ENCODE results near the gene PPIL1. TPM values are rescaled to one million over a fixed set of nuclear protein-coding genes. Genes with fewer than 3 reads are reported as not detected.

The PPIL1 gene
- 12.8 and 17.5 TPM in 2 replicates for total RNA-seq
- 30.6 and 37.6 TPM in 2 replicates for polyA plus RNA-seq
- 21.8 and 31.9 TPM in 2 replicates for polyA plus RNA-seq (2012)
- polyA minus RNA-seq (ENCODE audit: low replicate concordance), result 5.4 and 21.2 TPM in 2 replicates

DNA sequence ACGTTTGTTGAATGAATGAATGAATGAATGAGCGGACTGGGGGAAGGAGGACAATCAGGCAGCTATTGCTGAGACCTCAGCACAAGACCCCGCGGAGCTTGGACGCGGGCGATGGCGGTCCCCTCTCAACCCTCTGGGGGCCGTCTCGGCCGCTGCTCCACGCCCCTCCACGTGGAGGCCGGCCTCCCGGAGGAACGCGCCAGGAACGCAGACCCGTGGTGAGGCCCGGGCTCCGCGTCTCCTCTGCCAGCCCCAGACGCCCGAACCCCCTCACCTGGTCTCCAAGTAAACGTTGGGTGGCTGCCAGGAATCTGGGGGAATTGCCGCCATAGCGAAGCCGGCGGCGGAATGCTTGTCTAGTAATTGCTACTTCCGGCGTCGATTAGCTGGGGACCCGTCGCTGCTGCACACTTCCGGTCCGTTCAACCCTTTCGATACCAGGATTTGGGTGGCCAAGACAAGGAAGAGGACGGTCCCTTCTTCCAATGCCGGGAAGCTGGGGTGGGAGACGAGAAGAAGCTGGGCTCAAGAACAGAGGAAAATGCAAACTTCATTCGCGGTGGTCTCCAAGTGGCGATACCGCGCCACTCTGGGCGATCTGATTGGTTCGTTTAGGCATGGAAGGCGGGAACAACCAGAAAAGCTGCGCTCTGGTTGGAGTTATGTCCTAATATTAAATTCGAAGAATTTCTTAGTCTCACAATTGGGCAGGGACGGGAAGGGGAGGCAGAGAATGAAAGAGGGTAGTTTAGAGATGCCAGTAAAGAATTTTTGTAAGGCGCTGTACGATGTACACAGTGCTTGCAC, at the start of gene PPIL1:
Gene PPIL1, minus strand, starts transcription at position 361 of the 807 bp plus-strand sequence. Its CDS starts 31 bp downstream, at position 330.
- Histone ChIP-seq H3K79me2 (ENCODE audit: control insufficient read depth, insufficient read depth, low read length) (peaks cover 14% of the 10 kb centered on the region), H3K27ac (ENCODE audit: insufficient read depth, low read length) (peak within 1 kb of the TSS; percentile 98), H3K9ac (ENCODE audit: insufficient read depth, low read length) (peak within 1 kb of the TSS; percentile 97), H3K4me3 (replicated peaks in 1 of 4; ENCODE audit: control extremely low read depth in 1 of 4, insufficient read depth in 1 of 4, low read depth in 3 of 4, low read length in 4 of 4) (peak within 1 kb of the TSS; percentile 79 to 96 (median 94)), H3K4me2 (ENCODE audit: extremely low read depth, insufficient read depth, low read length) (peak within 1 kb of the TSS; percentile 97), H4K20me1 (ENCODE audit: control insufficient read depth, extremely low read depth, insufficient read depth, low read length) (no peaks in the 10 kb centered on the region), H3K27me3 (ENCODE audit: control insufficient read depth, insufficient read depth, low read length) (no peaks in the 10 kb centered on the region), H3K9me3 (ENCODE audit: control insufficient read depth, insufficient read depth, low read depth, low read length) (no peaks in the 10 kb centered on the region), H3K4me1 (ENCODE audit: control insufficient read depth, extremely low read depth, insufficient read depth, low read length) (peaks cover 3% of the 10 kb centered on the region), H3K36me3 (ENCODE audit: control insufficient read depth, insufficient read depth, low read length) (no peaks in the 10 kb centered on the region), H2AFZ (ENCODE audit: low read length) (peak within 1 kb of the TSS; percentile 100)
- TF ChIP-seq EZH2 (IDR thresholded peaks at IDR 0.05; ENCODE audit: low read length, missing control alignments), result no peak
- TF ChIP-seq, protein P1, sequence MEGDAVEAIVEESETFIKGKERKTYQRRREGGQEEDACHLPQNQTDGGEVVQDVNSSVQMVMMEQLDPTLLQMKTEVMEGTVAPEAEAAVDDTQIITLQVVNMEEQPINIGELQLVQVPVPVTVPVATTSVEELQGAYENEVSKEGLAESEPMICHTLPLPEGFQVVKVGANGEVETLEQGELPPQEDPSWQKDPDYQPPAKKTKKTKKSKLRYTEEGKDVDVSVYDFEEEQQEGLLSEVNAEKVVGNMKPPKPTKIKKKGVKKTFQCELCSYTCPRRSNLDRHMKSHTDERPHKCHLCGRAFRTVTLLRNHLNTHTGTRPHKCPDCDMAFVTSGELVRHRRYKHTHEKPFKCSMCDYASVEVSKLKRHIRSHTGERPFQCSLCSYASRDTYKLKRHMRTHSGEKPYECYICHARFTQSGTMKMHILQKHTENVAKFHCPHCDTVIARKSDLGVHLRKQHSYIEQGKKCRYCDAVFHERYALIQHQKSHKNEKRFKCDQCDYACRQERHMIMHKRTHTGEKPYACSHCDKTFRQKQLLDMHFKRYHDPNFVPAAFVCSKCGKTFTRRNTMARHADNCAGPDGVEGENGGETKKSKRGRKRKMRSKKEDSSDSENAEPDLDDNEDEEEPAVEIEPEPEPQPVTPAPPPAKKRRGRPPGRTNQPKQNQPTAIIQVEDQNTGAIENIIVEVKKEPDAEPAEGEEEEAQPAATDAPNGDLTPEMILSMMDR (conservative IDR thresholded peaks at IDR 0.05 in 1 of 2, IDR thresholded peaks at IDR 0.05 in 1 of 2; ENCODE audit: low read depth in 1 of 2, low read length in 2 of 2), result no peak
- DNase-seq (ENCODE audit: low read depth in 2 of 2), result peak; percentile 87 to 94

DNA sequence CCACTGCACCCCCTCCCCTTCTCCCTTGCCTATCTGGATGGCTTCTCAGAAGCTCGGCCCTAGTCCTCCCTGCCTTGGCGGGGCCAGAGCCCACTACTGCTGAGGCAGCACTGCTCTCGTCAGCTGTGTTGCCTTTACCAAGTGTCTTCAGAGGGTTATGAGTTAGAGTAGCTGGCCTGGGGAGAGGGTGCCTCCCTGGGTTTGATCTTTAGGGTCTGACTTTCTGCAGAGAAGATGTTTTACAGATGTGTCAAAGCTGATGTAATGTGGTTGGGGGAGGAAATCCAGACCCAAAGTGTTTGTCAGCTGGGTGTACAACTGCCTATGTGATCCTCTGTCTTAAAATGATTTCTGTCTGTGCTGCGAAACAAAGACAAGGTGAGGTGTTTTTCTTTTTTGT, 49.5 kb upstream of the PPIL1 start:
- H3K27ac ChIP-seq (ENCODE audit: insufficient read depth, low read length), result no peak overlapping the region
- H3K36me3 ChIP-seq (ENCODE audit: control insufficient read depth, insufficient read depth, low read length), result peaks cover 13% of the 10 kb centered on the region
- no peak overlapping the region for H3K4me2 ChIP-seq (ENCODE audit: extremely low read depth, insufficient read depth, low read length)
- H3K4me1 ChIP-seq (ENCODE audit: control insufficient read depth, extremely low read depth, insufficient read depth, low read length), result peaks cover 18% of the 10 kb centered on the region
- no peaks in the 10 kb centered on the region for H3K9me3 ChIP-seq (ENCODE audit: control insufficient read depth, insufficient read depth, low read depth, low read length)
- no peaks in the 10 kb centered on the region for H3K27me3 ChIP-seq (ENCODE audit: control insufficient read depth, insufficient read depth, low read length)
- no peak overlapping the region for H3K9ac ChIP-seq (ENCODE audit: insufficient read depth, low read length)
- peak in 1 of 2 donors; percentile 28 for DNase-seq (ENCODE audit: low read depth in 2 of 2)
- no peak for TF ChIP-seq EZH2 (IDR thresholded peaks at IDR 0.05; ENCODE audit: low read length, missing control alignments)
- TF ChIP-seq, protein P1 (conservative IDR thresholded peaks at IDR 0.05 in 1 of 2, IDR thresholded peaks at IDR 0.05 in 1 of 2; ENCODE audit: low read depth in 1 of 2, low read length in 2 of 2), result no peak
- H3K79me2 ChIP-seq (ENCODE audit: control insufficient read depth, insufficient read depth, low read length), result no peaks in the 10 kb centered on the region
- no peaks in the 10 kb centered on the region for H4K20me1 ChIP-seq (ENCODE audit: control insufficient read depth, extremely low read depth, insufficient read depth, low read length)
- H3K4me3 ChIP-seq (replicated peaks in 1 of 4; ENCODE audit: control extremely low read depth in 1 of 4, insufficient read depth in 1 of 4, low read depth in 3 of 4, low read length in 4 of 4), result no peak overlapping the region
- no peak overlapping the region for H2AFZ ChIP-seq (ENCODE audit: low read length)

DNA sequence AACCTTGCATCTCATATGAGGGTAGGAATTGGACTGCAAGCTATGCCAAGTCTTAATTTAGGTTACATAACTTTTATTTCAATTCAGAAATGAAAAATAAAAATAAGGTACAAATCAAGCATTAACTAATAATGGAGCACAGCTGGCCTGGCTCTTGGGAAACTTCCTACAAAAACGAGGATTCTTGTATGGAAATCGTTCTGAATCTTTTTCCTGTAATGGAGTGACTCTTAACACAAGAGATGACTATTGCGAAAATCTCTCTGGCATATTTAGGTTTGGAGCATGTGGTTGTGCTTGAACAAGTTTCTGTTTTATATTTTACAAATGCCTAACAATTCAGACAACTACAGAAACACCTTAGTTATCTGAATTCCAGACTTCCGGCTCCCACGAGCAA, 45.9 kb upstream of the PPIL1 start:
- peaks cover 18% of the 10 kb centered on the region for H3K4me1 ChIP-seq (ENCODE audit: control insufficient read depth, extremely low read depth, insufficient read depth, low read length)
- no peak overlapping the region for H3K9ac ChIP-seq (ENCODE audit: insufficient read depth, low read length)
- TF ChIP-seq EZH2 (IDR thresholded peaks at IDR 0.05; ENCODE audit: low read length, missing control alignments), result no peak
- TF ChIP-seq, protein P1 (conservative IDR thresholded peaks at IDR 0.05 in 1 of 2, IDR thresholded peaks at IDR 0.05 in 1 of 2; ENCODE audit: low read depth in 1 of 2, low read length in 2 of 2), result no peak
- H3K27me3 ChIP-seq (ENCODE audit: control insufficient read depth, insufficient read depth, low read length), result no peaks in the 10 kb centered on the region
- H3K79me2 ChIP-seq (ENCODE audit: control insufficient read depth, insufficient read depth, low read length), result no peaks in the 10 kb centered on the region
- no peaks in the 10 kb centered on the region for H4K20me1 ChIP-seq (ENCODE audit: control insufficient read depth, extremely low read depth, insufficient read depth, low read length)
- H2AFZ ChIP-seq (ENCODE audit: low read length), result no peak overlapping the region
- H3K4me2 ChIP-seq (ENCODE audit: extremely low read depth, insufficient read depth, low read length), result no peak overlapping the region
- H3K9me3 ChIP-seq (ENCODE audit: control insufficient read depth, insufficient read depth, low read depth, low read length), result no peaks in the 10 kb centered on the region
- DNase-seq (ENCODE audit: low read depth in 2 of 2), result peak in 1 of 2 donors; percentile 71
- H3K27ac ChIP-seq (ENCODE audit: insufficient read depth, low read length), result no peak overlapping the region
- no peak overlapping the region for H3K4me3 ChIP-seq (replicated peaks in 1 of 4; ENCODE audit: control extremely low read depth in 1 of 4, insufficient read depth in 1 of 4, low read depth in 3 of 4, low read length in 4 of 4)
- peaks cover 16% of the 10 kb centered on the region for H3K36me3 ChIP-seq (ENCODE audit: control insufficient read depth, insufficient read depth, low read length)

Measured in fibroblast of lung (primary cell).